MM.1S (cell line): ENCODE results near the gene SCUBE3.

Source experiments
- DNase-seq: peaks from one replicate; pipeline ENCODE4 v3.0.0-alpha.2; 2015
- H2AFZ ChIP-seq: fragments of 300-600 bp; sonication (generic); 2 replicates; pipeline ENCODE4 v1.6.0; 2016; ENCODE audit warnings: antibody characterized with exemption, low read length
- H3F3A ChIP-seq: fragments of 300-600 bp; sonication (generic); 2 replicates; pipeline ENCODE4 v1.6.1; 2016; ENCODE audit warnings: mild to moderate bottlenecking, antibody characterized with exemption, low read length, moderate library complexity, mixed read lengths; ENCODE audit not compliant: insufficient read depth
- H3K27ac ChIP-seq: fragments of 300-600 bp; sonication (generic); 2 replicates; pipeline ENCODE4 v1.5.1; 2016; ENCODE audit warnings: mild to moderate bottlenecking, low read length
- H3K27me3 ChIP-seq: fragments of 300-600 bp; sonication (generic); replicated peaks from 2 replicates; pipeline ENCODE4 v1.6.0; 2016; ENCODE audit warnings: low read length; ENCODE audit not compliant: insufficient read depth
- H3K36me3 ChIP-seq: fragments of 300-600 bp; sonication (generic); replicated peaks from 2 replicates; pipeline ENCODE4 v1.6.1; 2016; ENCODE audit warnings: mild to moderate bottlenecking, low read length, mixed read lengths; ENCODE audit not compliant: insufficient read depth
- H3K4me1 ChIP-seq: fragments of 300-600 bp; sonication (generic); 2 replicates; pipeline ENCODE4 v1.6.1; 2016; ENCODE audit warnings: low read length, mixed read lengths
- H3K4me2 ChIP-seq: fragments of 300-600 bp; sonication (generic); 2 replicates; pipeline ENCODE4 v1.6.0; 2016; ENCODE audit warnings: low read depth, low read length
- H3K4me3 ChIP-seq: fragments of 300-600 bp; sonication (generic); 2 replicates; pipeline ENCODE4 v1.5.1; 2016; ENCODE audit warnings: low read length, mixed read lengths
- H3K79me2 ChIP-seq: fragments of 300-600 bp; sonication (generic); 2 replicates; pipeline ENCODE4 v1.6.1; 2016; ENCODE audit warnings: mixed run types, low read length, mixed read lengths
- H3K9ac ChIP-seq: fragments of 300-600 bp; sonication (generic); 2 replicates; pipeline ENCODE4 v1.6.1; 2016; ENCODE audit warnings: low read length, mixed read lengths
- H3K9me2 ChIP-seq: fragments of 300-600 bp; sonication (generic); replicated peaks from 2 replicates; pipeline ENCODE4 v1.6.1; 2016; ENCODE audit warnings: mild to moderate bottlenecking, low read length, mixed read lengths; ENCODE audit not compliant: insufficient read depth
- H3K9me3 ChIP-seq: fragments of 300-600 bp; sonication (generic); replicated peaks from 2 replicates; pipeline ENCODE4 v1.6.1; 2016; ENCODE audit warnings: mild to moderate bottlenecking, low read length, mixed read lengths; ENCODE audit not compliant: insufficient read depth
- H4K20me1 ChIP-seq: fragments of 300-600 bp; sonication (generic); 2 replicates; pipeline ENCODE4 v1.6.1; 2016; ENCODE audit warnings: mild to moderate bottlenecking, low read length, moderate library complexity, mixed read lengths; ENCODE audit not compliant: insufficient read depth
- EZH2 ChIP-seq: fragments of 300-600 bp; sonication (generic); optimal IDR thresholded peaks from 2 replicates; pipeline ENCODE3; 2017; ENCODE audit warnings: low read depth, mild to moderate bottlenecking, antibody characterized with exemption, low read length, mixed read lengths
- EZH2phosphoT487 ChIP-seq: fragments of 300-600 bp; sonication (generic); IDR thresholded peaks from 2 replicates; pipeline ENCODE4 v1.6.1; 2018; ENCODE audit warnings: antibody characterized with exemption, low read length
- TF ChIP-seq, protein P1 (sequence below): fragments of 300-600 bp; sonication (generic); IDR thresholded peaks from 2 replicates; pipeline ENCODE4 v1.5.1; 2016; ENCODE audit warnings: antibody characterized with exemption, low read length, mixed read lengths

The SCUBE3 gene

DNA sequence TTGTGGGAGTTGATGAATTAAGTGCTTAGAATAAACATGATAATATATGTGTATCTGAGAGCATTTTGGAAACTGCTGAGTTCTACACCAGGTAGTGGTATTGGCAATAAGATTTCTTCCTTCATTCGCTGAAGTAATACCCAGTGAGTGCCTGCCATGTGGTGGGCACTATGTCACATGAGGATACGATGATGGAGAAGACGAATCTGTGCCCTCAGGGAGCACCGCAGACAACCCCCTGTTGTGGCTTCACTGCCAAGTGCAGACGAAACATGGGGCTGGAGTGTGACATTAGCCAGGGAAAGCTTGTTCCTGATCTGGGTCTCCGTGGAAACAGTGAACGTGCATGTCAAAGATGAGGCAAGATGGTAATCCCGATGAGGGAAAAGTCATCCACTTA is 53.7 kb downstream of the SCUBE3 start:
- Histone ChIP-seq H3K79me2 (peaks cover 9% of the 10 kb centered on the region; the same call in 1 of the 2 replicates), H3K4me2 (no peak overlapping the region), H3K27ac (no peak overlapping the region), H3K9me2 (no peaks in the 10 kb centered on the region), H3K36me3 (no peaks in the 10 kb centered on the region), H3F3A (no peaks in the 10 kb centered on the region), H2AFZ (no peak overlapping the region), H3K4me1 (0 out of 2 replicates have a peak, but pooled peaks cover 5% of the 10 kb centered on the region), H3K4me3 (no peak overlapping the region), H3K9ac (no peak overlapping the region), H4K20me1 (no peaks in the 10 kb centered on the region), H3K9me3 (no peaks in the 10 kb centered on the region), H3K27me3 (no peaks in the 10 kb centered on the region)
- TF ChIP-seq, protein P1, sequence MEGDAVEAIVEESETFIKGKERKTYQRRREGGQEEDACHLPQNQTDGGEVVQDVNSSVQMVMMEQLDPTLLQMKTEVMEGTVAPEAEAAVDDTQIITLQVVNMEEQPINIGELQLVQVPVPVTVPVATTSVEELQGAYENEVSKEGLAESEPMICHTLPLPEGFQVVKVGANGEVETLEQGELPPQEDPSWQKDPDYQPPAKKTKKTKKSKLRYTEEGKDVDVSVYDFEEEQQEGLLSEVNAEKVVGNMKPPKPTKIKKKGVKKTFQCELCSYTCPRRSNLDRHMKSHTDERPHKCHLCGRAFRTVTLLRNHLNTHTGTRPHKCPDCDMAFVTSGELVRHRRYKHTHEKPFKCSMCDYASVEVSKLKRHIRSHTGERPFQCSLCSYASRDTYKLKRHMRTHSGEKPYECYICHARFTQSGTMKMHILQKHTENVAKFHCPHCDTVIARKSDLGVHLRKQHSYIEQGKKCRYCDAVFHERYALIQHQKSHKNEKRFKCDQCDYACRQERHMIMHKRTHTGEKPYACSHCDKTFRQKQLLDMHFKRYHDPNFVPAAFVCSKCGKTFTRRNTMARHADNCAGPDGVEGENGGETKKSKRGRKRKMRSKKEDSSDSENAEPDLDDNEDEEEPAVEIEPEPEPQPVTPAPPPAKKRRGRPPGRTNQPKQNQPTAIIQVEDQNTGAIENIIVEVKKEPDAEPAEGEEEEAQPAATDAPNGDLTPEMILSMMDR: no peak
- TF ChIP-seq EZH2 (no peak), EZH2phosphoT487 (no peak)
- DNase-seq: no peak

DNA sequence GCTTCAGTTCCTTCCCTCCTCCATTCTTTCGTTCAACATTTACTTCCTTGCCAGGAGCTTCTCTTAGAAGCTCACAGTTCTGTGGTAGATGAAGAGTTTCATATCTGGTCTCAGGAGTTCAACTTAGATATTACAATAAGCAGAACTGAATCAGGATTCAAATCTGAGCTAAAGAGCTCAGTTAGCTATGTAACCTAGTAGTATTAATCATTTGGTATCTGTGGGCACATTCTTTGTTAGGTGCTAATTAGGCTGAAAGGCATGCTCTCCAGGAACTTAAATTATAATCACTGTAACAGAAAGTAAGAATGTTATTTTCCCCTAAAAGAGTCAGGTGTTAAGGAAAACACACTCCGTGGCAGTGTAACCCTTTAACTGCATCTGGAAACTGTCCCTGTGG is 54.1 kb downstream of the SCUBE3 start:
- Histone ChIP-seq H3K27me3 (no peaks in the 10 kb centered on the region), H4K20me1 (no peaks in the 10 kb centered on the region), H3K9me2 (no peaks in the 10 kb centered on the region), H2AFZ (no peak overlapping the region), H3K27ac (no peak overlapping the region), H3K4me1 (0 out of 2 replicates have a peak, but pooled peaks cover 5% of the 10 kb centered on the region), H3F3A (no peaks in the 10 kb centered on the region), H3K9me3 (no peaks in the 10 kb centered on the region), H3K36me3 (no peaks in the 10 kb centered on the region), H3K4me2 (no peak overlapping the region), H3K9ac (no peak overlapping the region), H3K4me3 (no peak overlapping the region), H3K79me2 (peaks cover 9% of the 10 kb centered on the region; the same call in 1 of the 2 replicates)
- no peak for DNase-seq
- TF ChIP-seq, protein P1: no peak
- TF ChIP-seq EZH2phosphoT487: no peak
- no peak for TF ChIP-seq EZH2

DNA sequence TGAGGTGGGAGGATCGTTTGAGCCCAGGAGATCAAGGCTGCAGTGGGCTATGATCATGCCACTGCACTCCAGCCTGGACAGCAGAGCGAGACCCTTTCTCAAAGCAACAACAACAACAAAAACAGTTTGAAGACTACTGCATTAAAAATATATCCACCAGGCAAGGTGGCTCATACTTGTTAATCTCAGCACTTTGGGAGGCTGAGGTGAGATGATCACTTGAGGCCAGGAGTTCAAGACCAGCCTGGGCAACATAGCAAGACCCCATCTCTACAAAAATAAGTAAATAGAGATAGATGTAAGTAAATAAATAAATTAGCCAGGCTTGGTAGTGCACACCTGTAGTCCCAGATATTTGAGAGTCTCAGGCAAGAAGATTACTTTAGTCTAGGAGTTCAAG is 58.2 kb downstream of the SCUBE3 start:
- Histone ChIP-seq H3K4me2 (no peak overlapping the region), H3F3A (no peaks in the 10 kb centered on the region)
- TF ChIP-seq, protein P1: no peak
- no peak for TF ChIP-seq EZH2phosphoT487
- no peak for TF ChIP-seq EZH2

More for the DNA sequence above, 58.2 kb downstream of the SCUBE3 start:
- no peaks in the 10 kb centered on the region for H3K36me3 ChIP-seq
- no peaks in the 10 kb centered on the region for H3K27me3 ChIP-seq
- no peak overlapping the region for H3K4me3 ChIP-seq
- no peaks in the 10 kb centered on the region for H4K20me1 ChIP-seq
- no peaks in the 10 kb centered on the region for H3K9me3 ChIP-seq
- H3K27ac ChIP-seq: no peak overlapping the region
- no peak overlapping the region for H3K9ac ChIP-seq
- no peak for DNase-seq
- H3K4me1 ChIP-seq: no peaks in the 10 kb centered on the region
- H3K9me2 ChIP-seq: no peaks in the 10 kb centered on the region
- no peak overlapping the region for H2AFZ ChIP-seq
- H3K79me2 ChIP-seq: no peaks in the 10 kb centered on the region
